ENCODE measurements around the gene TRPC5OS. TPM values are rescaled to one million over a fixed set of nuclear protein-coding genes. Genes with fewer than 3 reads are reported as not detected.

TRPC5OS gene
- total and polyA plus RNA-seq, 2 of the 8 experiments (the other 6 are each of a cell fraction or from before 2014, with no cell fraction given) = not detected

- Histone ChIP-seq H3K79me1 (ENCODE audit: low read depth, low read length) (no peaks in the 10 kb centered on the region), H3K23ac (ENCODE audit: insufficient read length) (no peak overlapping the region), H4K91ac (replicated peaks; ENCODE audit: insufficient read length, low read length) (no peak overlapping the region), H3K4me1 (replicated peaks in 1 of 4; ENCODE audit: control insufficient read depth in 3 of 4, insufficient read depth in 4 of 4, low read length in 3 of 4) (no peaks in the 10 kb centered on the region), H3K4me2 (ENCODE audit: insufficient read depth in 1 of 2, low read depth in 2 of 2, low read length in 2 of 2) (no peak overlapping the region), H3K27ac (ENCODE audit: low read depth, low read length) (no peak overlapping the region), H3K56ac (replicated peaks; ENCODE audit: insufficient read length, low read depth, low read length) (no peak overlapping the region), H3K14ac (ENCODE audit: insufficient read length) (no peak overlapping the region), H3K18ac (ENCODE audit: extremely low read depth, low read length) (no peak overlapping the region), H4K20me1 (replicated peaks in 1 of 2; ENCODE audit: control insufficient read depth in 1 of 2, insufficient read depth in 2 of 2, low read length in 2 of 2) (no peaks in the 10 kb centered on the region), H3K36me3 (ENCODE audit: control insufficient read depth in 2 of 4, insufficient read depth in 4 of 4, low read length in 3 of 4) (no peaks in the 10 kb centered on the region), H3K79me2 (ENCODE audit: control insufficient read depth in 1 of 2, insufficient read depth in 2 of 2, low read length in 2 of 2) (no peaks in the 10 kb centered on the region), H4K8ac (ENCODE audit: extremely low read depth, insufficient read depth, low read length) (no peak overlapping the region), H2AFZ (ENCODE audit: low read length) (no peak overlapping the region), H2BK15ac (ENCODE audit: low read length) (no peak overlapping the region), H3K9ac (replicated peaks in 1 of 4; ENCODE audit: extremely low read depth in 1 of 4, low read depth in 3 of 4, low read length in 3 of 4) (no peak overlapping the region), H3K4me3 (ENCODE audit: extremely low read depth in 1 of 4, insufficient read depth in 2 of 4, low read depth in 3 of 4, low read length in 4 of 4) (no peak overlapping the region), H3K23me2 (ENCODE audit: low read depth, low read length) (no peaks in the 10 kb centered on the region), H2BK5ac (ENCODE audit: low read depth, low read length) (no peak overlapping the region), H2BK120ac (replicated peaks; ENCODE audit: low read depth, low read length) (no peak overlapping the region), H2BK20ac (ENCODE audit: low read length) (no peak overlapping the region), H3K4ac (replicated peaks; ENCODE audit: insufficient read length, low read depth, low read length) (no peak overlapping the region), H4K5ac (ENCODE audit: insufficient read length, low read depth, low read length) (no peak overlapping the region), H2BK12ac (ENCODE audit: low read depth, low read length) (no peak overlapping the region), H3K27me3 (replicated peaks in 1 of 4; ENCODE audit: control insufficient read depth in 3 of 4, extremely low read depth in 1 of 4, insufficient read depth in 3 of 4, low read length in 3 of 4) (no peaks in the 10 kb centered on the region), H3K9me3 (ENCODE audit: insufficient read depth in 2 of 2, low read depth in 1 of 2, low read length in 1 of 2) (no peaks in the 10 kb centered on the region), H2AK5ac (ENCODE audit: low read depth, low read length) (no peak overlapping the region)
- FAIRE-seq (no peak), DNase-seq (ENCODE audit: low read depth in 1 of 2, low spot score in 2 of 2) (no peak)
- ChIA-PET CTCF (ENCODE audit: partially characterized antibody) (interaction anchor here (0.7 to 1.1 kb wide), 2 partner anchors 25 to 397 kb away, joined by 3 read pairs; no protein-coding TSS in a partner anchor), POLR2A (ENCODE audit: partially characterized antibody) (interaction anchor here (0.6 kb wide), 1 partner anchor 486 kb away, joined by 3 read pairs; no protein-coding TSS in a partner anchor)
- 71% methylated on average over 1 of the region's 1 CpG; no CpG with 5 or more reads in 1 of the 2 experiments for WGBS, 2 experiments (ENCODE audit: extremely low coverage in 1 of 2, insufficient coverage in 1 of 2, insufficient read length in 1 of 2, insufficient replicate concordance in 2 of 2, low coverage in 1 of 2, low lambda C conversion rate in 2 of 2, missing lambda C conversion rate in 1 of 2)
- TF ChIP-seq KDM1A (IDR thresholded peaks at IDR 0.05; ENCODE audit: borderline replicate concordance, low read length) (no peak), SP1 (IDR thresholded peaks at IDR 0.05; ENCODE audit: low read depth, low read length) (no peak), SRF (IDR thresholded peaks at IDR 0.05; ENCODE audit: low read depth, low read length) (no peak), SIRT6 (IDR thresholded peaks at IDR 0.05; ENCODE audit: low read length) (no peak), EGR1 (IDR thresholded peaks at IDR 0.05; ENCODE audit: borderline replicate concordance, low read depth, low read length) (no peak), E2F6 (IDR thresholded peaks at IDR 0.05) (no peak), CTCF (IDR thresholded peaks at IDR 0.05; ENCODE audit: control extremely low read depth in 1 of 3, insufficient read depth in 1 of 3, low read depth in 1 of 3, low read length in 3 of 3) (no peak), FOSL1 (IDR thresholded peaks at IDR 0.05; ENCODE audit: insufficient read depth, low read depth, low read length) (no peak), EP300 (IDR thresholded peaks at IDR 0.05; ENCODE audit: borderline replicate concordance in 1 of 2, low read depth in 2 of 2, low read length in 2 of 2) (no peak)
- TF ChIP-seq, protein P1, sequence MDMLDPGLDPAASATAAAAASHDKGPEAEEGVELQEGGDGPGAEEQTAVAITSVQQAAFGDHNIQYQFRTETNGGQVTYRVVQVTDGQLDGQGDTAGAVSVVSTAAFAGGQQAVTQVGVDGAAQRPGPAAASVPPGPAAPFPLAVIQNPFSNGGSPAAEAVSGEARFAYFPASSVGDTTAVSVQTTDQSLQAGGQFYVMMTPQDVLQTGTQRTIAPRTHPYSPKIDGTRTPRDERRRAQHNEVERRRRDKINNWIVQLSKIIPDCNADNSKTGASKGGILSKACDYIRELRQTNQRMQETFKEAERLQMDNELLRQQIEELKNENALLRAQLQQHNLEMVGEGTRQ (IDR thresholded peaks at IDR 0.05; ENCODE audit: low read length) = no peak
Measured at GRCh38 chrX:111837197-111837596, 38.8 kb upstream of the TRPC5OS start.
